Muscle layer of colon (tissue), 2 donors: ENCODE data around the gene MSRB3.

Experiments used
- H3K27ac ChIP-seq: one replicate; pipeline ENCODE4 v1.7.0; 2013; ENCODE audit warnings: low read depth, mild to moderate bottlenecking, low read length, moderate library complexity
- H3K27me3 ChIP-seq, 2 donors: one replicate each; pipeline ENCODE4 v1.7.0; 2013; ENCODE audit warnings: low read length in 2 of 2, mild to moderate bottlenecking in 2 of 2; ENCODE audit not compliant: insufficient read depth in 2 of 2, control insufficient read depth in 1 of 2
- H3K36me3 ChIP-seq: one replicate; pipeline ENCODE4 v1.7.0; 2013; ENCODE audit warnings: mild to moderate bottlenecking, low read length; ENCODE audit not compliant: insufficient read depth
- H3K4me1 ChIP-seq: one replicate; pipeline ENCODE4 v1.7.0; 2013; ENCODE audit warnings: mild to moderate bottlenecking, low read length; ENCODE audit not compliant: insufficient read depth
- H3K4me3 ChIP-seq, 2 donors: one replicate each; pipeline ENCODE4 v1.7.0; 2013; ENCODE audit warnings: low read length in 2 of 2, low read depth in 1 of 2, mild to moderate bottlenecking in 1 of 2, moderate library complexity in 1 of 2
- H3K9ac ChIP-seq: one replicate; pipeline ENCODE4 v1.7.0; 2013; ENCODE audit warnings: low read length
- H3K9me3 ChIP-seq: one replicate; pipeline ENCODE4 v1.7.0; 2013; ENCODE audit warnings: mild to moderate bottlenecking, low read length
- donor health status: abdominal sarcoma.
- donor health status: Adenocarcinoma of cecum.

MSRB3 gene

DNA sequence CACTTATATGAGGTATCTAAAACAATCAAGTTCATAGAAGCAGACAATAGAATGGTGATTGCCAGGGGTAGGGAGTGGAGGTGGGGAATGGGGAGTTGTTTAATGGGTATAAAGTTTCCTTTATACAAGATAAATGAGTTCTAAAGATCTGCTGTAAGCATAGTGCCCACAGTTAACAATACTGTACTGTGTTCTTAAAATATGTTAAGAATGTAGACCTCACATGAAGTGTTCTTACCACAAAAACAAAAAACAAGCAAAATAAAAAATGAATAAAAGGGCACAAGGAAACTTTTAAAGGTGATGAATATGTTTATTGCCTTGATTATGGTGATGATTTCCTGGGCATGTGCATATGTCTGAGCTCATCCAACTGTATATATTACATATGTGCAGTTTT is 211.8 kb downstream of the MSRB3 start:
- H3K36me3 ChIP-seq, result no peaks in the 10 kb centered on the region
- H3K9ac ChIP-seq, result no peak overlapping the region
- no peaks in the 10 kb centered on the region for H3K4me1 ChIP-seq
- H3K27me3 ChIP-seq, result no peaks in the 10 kb centered on the region
- H3K4me3 ChIP-seq, result no peak overlapping the region
- H3K27ac ChIP-seq, result no peak overlapping the region
- H3K9me3 ChIP-seq, result no peaks in the 10 kb centered on the region

GRCh38 chr12:65492998-65493912 is 214.8 kb downstream of the MSRB3 start:
- Histone ChIP-seq H3K4me3 (no peak overlapping the region), H3K36me3 (no peaks in the 10 kb centered on the region), H3K9me3 (no peaks in the 10 kb centered on the region), H3K27me3 (no peaks in the 10 kb centered on the region), H3K27ac (no peak overlapping the region), H3K9ac (no peak overlapping the region), H3K4me1 (no peaks in the 10 kb centered on the region)

- no peak overlapping the region for H3K27ac ChIP-seq
- no peak overlapping the region for H3K9ac ChIP-seq
These were observed 215.4 kb downstream of the MSRB3 start for GRCh38 chr12:65493913-65494245.

DNA sequence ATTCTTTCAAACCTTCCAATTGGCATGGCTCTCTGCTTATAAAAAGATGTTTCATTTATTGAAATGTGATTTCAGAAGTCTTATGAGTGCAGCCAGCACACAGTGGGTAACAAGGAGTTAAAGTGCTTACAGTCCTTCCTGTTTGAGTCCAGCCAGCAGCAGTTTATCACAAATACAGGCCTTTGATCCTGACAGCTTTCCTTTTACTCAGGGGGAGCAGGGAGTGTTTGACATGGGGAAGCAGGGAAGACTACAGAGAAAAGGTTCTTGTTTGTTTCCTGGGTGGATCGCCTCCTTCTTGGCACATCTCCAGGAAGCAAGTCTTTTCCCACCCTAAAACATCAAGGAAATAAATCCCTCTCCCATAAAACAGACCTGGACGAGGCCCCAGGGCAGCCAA is 216.1 kb downstream of the MSRB3 start:
- no peak overlapping the region for H3K9ac ChIP-seq
- H3K27me3 ChIP-seq, result no peaks in the 10 kb centered on the region
- H3K27ac ChIP-seq, result no peak overlapping the region
- H3K36me3 ChIP-seq, result no peaks in the 10 kb centered on the region
- no peaks in the 10 kb centered on the region for H3K4me1 ChIP-seq
- H3K9me3 ChIP-seq, result no peaks in the 10 kb centered on the region
- no peak overlapping the region for H3K4me3 ChIP-seq

More at GRCh38 chr12:65493913-65494245, 215.4 kb downstream of the MSRB3 start:
- H3K27me3 ChIP-seq, result no peaks in the 10 kb centered on the region
- no peak overlapping the region for H3K4me3 ChIP-seq
- no peaks in the 10 kb centered on the region for H3K4me1 ChIP-seq
- H3K9me3 ChIP-seq, result no peaks in the 10 kb centered on the region
- no peaks in the 10 kb centered on the region for H3K36me3 ChIP-seq

DNA sequence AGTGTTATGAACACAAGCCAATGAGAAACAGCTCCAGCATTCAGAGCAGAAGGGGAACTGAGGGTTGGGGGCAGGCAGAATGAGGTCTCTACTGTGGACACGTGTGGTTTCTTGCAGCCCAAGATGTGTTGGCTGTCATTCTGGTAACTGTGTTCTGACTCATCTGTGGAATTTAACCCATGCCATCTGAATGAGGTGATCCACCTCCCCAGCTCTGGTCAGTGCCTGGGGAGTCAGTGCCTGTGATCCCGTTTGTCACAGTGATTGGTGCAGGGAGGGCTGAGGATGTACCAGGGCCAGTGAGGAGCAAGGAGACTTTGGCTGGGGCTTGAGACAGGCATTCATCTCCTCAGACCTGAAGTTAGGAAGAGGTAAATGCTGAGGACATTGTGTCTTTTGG is 216.8 kb downstream of the MSRB3 start:
- no peak overlapping the region for H3K27ac ChIP-seq
- no peak overlapping the region for H3K9ac ChIP-seq
- H3K4me1 ChIP-seq, result no peaks in the 10 kb centered on the region
- no peaks in the 10 kb centered on the region for H3K36me3 ChIP-seq
- H3K9me3 ChIP-seq, result no peaks in the 10 kb centered on the region
- no peak overlapping the region for H3K4me3 ChIP-seq
- no peaks in the 10 kb centered on the region for H3K27me3 ChIP-seq

DNA sequence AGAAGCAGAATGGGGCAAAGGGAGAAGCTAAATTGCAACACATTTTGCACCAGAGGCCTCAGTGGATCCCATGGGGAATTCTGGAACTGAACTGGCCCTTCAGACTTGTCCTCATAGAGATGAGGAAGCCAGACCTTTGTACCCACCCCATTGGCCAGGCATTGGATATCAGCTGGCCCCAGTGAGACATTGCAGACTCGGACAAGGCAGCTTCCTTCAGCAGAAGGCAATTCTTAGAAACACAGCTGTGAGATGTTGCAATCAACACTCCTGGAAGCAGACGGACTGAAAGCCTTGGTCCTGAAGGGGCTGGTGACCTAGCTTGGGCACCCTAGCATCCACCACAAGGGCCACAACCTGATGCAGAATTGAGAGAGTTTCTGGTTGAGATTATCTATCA is 218.1 kb downstream of the MSRB3 start:
- Histone ChIP-seq H3K9me3 (no peaks in the 10 kb centered on the region), H3K4me3 (no peak overlapping the region), H3K27ac (no peak overlapping the region), H3K36me3 (no peaks in the 10 kb centered on the region), H3K27me3 (no peaks in the 10 kb centered on the region), H3K4me1 (peaks cover 5% of the 10 kb centered on the region), H3K9ac (no peak overlapping the region)

GRCh38 chr12:65497660-65498059 is 219.2 kb downstream of the MSRB3 start:
- H3K9me3 ChIP-seq, result no peaks in the 10 kb centered on the region
- no peak overlapping the region for H3K27ac ChIP-seq
- no peaks in the 10 kb centered on the region for H3K27me3 ChIP-seq
- H3K36me3 ChIP-seq, result no peaks in the 10 kb centered on the region
- no peak overlapping the region for H3K9ac ChIP-seq
- peaks cover 5% of the 10 kb centered on the region for H3K4me1 ChIP-seq
- H3K4me3 ChIP-seq, result no peak overlapping the region

GRCh38 chr12:65499167-65499566 is 220.7 kb downstream of the MSRB3 start:
- Histone ChIP-seq H3K4me1 (peaks cover 5% of the 10 kb centered on the region), H3K27me3 (no peaks in the 10 kb centered on the region), H3K9me3 (no peaks in the 10 kb centered on the region), H3K36me3 (no peaks in the 10 kb centered on the region), H3K4me3 (no peak overlapping the region), H3K9ac (no peak overlapping the region), H3K27ac (no peak overlapping the region)

- Histone ChIP-seq H3K4me3 (no peak overlapping the region), H3K27ac (no peak overlapping the region)
These were observed 221.8 kb downstream of the MSRB3 start for GRCh38 chr12:65500091-65500900.

GRCh38 chr12:65501093-65501621 is 222.7 kb downstream of the MSRB3 start:
- Histone ChIP-seq H3K9me3 (no peaks in the 10 kb centered on the region), H3K9ac (no peak overlapping the region), H3K27me3 (no peaks in the 10 kb centered on the region), H3K4me1 (peaks cover 5% of the 10 kb centered on the region), H3K36me3 (no peaks in the 10 kb centered on the region), H3K27ac (no peak overlapping the region), H3K4me3 (no peak overlapping the region)

More at GRCh38 chr12:65500091-65500900, 221.8 kb downstream of the MSRB3 start:
- H3K4me1 ChIP-seq, result peaks cover 5% of the 10 kb centered on the region
- H3K9me3 ChIP-seq, result no peaks in the 10 kb centered on the region
- no peaks in the 10 kb centered on the region for H3K36me3 ChIP-seq
- H3K27me3 ChIP-seq, result no peaks in the 10 kb centered on the region
- no peak overlapping the region for H3K9ac ChIP-seq

DNA sequence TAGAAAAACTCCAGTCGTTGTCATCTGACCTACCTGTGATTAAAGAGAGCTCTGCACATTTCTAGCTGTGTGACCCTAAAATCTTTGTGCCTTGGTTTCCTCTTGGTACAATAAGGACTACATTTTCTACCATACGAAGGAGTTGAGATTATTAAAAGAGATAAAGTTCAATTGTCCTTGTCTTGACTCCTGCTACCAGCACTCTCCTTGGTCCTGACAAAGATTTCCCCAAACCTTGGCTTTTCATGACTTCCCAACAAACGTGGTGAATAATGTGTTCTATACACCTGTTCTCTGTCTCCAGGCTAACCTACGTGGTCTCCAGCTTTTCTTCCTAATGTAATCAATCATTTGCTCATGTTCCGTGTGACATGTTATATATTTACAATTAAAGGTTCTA is 223.5 kb downstream of the MSRB3 start:
- no peaks in the 10 kb centered on the region for H3K36me3 ChIP-seq
- no peak overlapping the region for H3K27ac ChIP-seq
- H3K9ac ChIP-seq, result no peak overlapping the region
- H3K27me3 ChIP-seq, result no peaks in the 10 kb centered on the region
- no peak overlapping the region for H3K4me3 ChIP-seq
- H3K9me3 ChIP-seq, result no peaks in the 10 kb centered on the region
- peaks cover 5% of the 10 kb centered on the region for H3K4me1 ChIP-seq
